Stimulated activated CD4-positive, alpha-beta T cell treated with anti-CD3 and anti-CD28 coated beads, Interleukin-2, amount 100 ng/mL, for 4 hours (primary cell): ENCODE results near the gene SAT2.
"Not testable (repeated sequence)": the region's sequence is repeated elsewhere in the genome, so short reads cannot be mapped to it uniquely, and the experiment has no call there.

Experiments used
- DNase-seq: peaks from one replicate; pipeline ENCODE4 v3.0.0-alpha.2; 2020; ENCODE audit warnings: low read depth

Gene SAT2

DNA sequence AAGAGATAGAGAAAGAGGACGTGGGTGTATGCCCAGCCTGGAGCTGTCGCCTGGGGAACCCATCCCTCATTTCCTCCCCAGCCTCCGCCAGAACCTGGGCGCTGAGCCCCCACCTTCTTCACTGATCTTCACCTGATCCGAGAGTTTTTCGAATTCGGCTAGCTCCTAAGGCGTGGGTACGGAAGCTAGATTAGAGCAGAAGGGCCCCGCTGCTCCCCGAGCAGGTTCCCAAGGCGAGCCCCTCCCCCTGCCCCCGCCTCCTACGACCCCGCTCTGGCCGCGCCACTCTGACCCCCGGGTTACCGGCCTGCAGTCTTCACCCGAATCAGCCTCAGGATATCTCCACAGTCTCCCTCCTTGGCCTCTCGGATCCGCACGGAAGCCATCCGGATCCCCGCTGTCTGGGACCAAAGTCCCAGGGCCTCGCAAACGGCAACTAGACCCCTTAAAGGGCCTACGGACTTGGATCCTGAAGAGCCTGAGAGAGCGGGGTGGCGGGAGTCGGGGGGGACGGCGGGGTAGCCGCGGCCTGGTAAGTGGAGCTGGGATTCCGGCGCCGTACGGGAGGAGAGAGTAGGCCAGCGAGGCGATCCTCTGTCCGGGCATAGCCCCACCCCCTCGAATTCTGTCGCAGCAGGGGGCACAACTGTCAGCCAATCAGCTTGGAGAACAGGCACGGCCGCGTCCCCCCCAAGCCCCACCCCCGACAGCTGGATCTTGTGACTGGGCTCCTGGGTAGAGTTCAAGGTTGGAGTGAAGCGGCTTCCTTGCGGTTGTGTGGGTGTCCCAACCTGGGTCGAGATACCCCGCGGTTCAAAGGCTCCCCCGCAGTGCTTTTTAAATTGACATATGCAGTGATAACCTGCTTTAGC, at the start of gene SAT2:
Gene SAT2, minus strand, starts transcription at position 572 of the 872 bp plus-strand sequence. Its CDS starts 186 bp downstream, at position 386.
- DNase-seq = peak; percentile 79

DNA sequence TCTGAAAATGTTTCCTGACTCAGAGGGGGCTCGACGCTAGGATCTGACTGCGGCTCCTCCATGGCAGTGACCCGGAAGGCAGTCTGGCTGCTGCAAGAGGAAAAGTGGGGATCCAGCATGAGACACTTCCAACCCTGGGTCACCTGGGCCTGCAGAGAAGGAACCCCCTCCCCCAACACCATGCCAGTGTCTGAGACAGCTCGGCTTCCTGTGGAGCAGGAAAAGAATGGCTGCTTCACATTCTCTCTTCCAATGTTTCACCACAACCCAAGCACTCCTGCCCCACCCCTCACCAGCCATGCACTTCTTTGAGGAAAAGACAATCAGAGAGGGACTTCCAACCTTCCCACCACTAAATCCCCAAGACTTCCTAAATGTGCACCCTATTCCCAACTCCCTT, 48.9 kb upstream of the SAT2 start:
- DNase-seq = no peak

DNA sequence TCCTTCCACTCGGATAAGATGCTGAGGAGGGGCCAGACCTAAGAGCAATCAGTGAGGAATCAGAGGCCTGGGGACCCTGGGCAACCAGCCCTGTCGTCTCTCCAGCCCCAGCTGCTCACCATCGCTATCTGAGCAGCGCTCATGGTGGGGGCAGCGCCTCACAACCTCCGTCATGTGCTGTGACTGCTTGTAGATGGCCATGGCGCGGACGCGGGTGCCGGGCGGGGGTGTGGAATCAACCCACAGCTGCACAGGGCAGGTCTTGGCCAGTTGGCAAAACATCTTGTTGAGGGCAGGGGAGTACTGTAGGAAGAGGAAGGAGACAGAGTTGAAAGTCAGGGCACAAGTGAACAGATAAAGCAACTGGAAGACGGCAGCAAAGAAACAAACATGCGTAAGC, 47.3 kb upstream of the SAT2 start:
- DNase-seq = no peak

DNA sequence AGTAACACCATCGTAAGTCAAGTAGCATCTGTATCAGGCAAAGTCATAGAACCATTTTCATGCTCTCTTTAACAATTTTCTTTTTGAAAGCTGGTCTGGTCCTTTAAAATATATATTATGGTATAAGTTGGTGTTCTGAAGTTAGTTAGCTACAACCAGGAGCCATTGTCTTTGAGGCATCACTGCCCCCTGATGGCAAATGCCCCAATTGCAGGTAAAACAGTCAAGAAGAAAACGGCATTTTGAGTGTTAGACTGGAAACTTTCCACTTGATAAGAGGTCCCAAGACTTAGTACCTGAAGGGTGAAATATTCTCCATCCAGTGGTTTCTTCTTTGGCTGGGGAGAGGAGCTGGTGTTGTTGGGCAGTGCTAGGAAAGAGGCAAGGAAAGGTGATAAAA, 45.6 kb upstream of the SAT2 start:
- DNase-seq = no peak

DNA sequence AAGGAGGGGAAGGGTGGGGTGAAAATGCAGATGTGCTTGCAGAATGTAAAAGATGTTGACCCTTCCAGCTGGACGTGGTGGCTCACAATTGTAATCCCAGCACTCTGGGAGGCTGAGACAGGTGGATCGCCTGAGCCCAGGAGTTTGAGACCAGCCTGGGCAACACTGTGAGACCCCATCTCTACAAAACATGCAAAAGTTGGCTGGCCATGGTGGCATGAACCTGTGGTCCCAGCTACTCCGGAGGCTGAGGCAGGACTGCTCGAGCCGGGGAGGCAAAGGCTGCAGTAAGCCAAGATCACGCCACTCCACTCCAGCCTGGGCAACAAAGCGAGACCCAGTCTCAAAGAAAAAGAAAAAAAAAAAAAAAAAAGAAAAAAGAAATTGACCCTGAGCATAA, 40.9 kb upstream of the SAT2 start:
- DNase-seq = no peak

DNA sequence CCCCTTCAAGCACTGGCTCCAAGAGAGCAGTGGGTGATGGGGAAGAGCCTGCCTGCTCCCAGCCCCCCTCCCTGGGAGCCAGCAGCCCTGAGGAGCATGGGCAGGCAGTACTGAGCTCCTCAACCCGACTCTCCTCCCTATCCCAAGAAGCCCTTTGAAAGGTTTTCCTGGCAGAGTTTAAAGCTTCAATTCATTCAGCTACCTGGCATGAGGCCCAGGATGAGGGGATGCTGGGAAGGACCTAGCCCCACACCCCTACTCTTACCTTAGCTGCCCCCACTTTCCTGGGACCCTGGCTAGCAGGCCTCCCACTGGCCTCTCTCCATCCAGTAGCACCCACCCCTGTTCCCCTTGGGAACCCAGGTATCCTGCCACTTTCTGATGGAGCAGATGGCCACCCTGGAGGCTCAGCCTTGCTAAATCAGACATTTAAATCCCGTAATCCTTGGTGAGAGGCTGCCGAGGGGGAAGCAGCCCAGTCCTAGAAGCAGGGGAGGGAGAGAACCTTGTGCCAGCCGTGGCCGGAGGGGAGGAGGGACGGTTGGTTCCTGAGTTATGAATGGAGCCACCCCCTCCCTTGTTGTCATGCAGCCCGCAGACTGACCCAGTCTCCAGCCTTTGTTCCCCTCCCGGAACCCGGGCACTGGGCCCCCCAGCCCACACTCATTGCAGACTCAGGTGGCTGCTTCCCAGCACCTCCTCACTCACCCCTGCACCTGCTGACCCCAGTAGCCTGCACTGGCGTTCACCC, 40.2 kb upstream of the SAT2 start:
- DNase-seq = no peak

DNA sequence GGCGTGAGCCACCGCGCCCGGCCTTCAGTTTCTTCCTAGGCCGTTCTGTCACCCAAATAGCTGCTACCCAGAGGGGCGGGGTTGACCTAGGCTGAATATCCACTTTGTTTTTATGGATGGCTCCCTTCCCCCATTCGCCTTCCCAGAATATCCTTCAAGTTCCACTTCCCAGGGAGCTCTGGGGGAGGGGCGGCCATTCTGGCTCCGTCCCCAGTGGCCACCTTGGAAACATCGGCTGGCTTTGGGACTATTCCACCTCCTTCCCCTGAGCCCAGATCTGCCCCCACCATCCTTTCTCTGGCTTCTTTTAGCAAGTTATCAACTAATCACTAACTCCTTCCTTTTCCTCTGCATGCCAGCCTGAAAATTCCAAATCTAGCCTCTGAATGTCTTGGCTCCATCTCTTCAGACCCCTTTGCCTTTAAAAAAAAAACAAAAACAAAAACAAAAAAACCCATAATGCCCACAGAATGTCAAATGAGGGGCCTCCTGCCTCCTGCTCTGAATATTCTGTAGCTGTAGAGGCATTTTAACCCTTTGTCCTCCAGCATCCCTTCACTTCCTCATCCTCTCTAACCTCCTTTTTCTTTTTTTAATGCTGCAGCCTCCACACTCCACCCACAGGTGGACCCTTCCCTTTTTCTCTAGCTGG, 29.5 kb upstream of the SAT2 start:
- no peak for DNase-seq

DNA sequence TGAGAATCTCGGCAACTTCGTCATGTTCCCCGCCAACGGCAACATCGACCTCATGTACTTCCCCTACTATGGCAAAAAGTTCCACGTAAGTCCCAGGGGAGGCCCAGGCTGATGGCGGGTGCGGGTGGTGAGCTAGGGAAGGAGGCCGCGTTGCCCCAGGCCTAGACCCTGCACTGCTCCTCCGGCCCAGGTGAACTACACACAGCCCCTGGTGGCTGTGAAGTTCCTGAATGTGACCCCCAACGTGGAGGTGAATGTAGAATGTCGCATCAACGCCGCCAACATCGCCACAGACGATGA, 27.9 kb upstream of the SAT2 start:
- DNase-seq = no peak

DNA sequence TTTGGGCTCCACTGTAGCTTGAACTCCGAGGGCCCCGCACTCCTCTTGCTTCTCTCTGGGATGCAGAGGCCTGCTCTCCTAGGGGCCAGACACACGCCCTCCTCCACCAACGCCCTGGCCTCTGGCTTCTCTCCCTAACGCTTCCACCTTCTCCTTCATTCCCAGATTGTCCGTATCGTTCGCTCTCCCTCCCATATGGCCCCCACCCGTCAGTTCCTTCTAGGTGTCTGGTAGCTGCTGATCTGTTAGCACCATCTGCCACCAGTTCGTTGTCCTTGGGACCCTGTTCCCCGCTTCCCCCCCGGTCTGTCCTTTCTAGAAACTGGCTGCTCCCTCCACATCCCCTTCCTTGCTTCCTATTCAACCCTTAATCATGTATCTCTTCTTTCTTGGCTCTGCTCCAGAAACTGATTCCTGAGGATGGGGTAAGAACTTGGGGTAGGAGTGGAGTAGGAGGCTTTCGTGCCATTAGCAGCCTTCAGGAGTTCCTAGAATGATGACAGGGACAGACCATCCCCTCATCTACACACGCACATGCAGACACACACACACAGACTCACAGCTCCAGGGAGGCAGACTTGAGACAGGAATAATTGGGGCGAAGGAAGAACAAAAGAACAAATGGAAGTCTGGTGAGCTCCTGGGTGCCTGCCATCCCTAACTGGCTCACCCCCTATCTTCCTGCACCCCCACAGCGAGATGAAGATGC, 27.4 kb upstream of the SAT2 start:
- no peak for DNase-seq

DNA sequence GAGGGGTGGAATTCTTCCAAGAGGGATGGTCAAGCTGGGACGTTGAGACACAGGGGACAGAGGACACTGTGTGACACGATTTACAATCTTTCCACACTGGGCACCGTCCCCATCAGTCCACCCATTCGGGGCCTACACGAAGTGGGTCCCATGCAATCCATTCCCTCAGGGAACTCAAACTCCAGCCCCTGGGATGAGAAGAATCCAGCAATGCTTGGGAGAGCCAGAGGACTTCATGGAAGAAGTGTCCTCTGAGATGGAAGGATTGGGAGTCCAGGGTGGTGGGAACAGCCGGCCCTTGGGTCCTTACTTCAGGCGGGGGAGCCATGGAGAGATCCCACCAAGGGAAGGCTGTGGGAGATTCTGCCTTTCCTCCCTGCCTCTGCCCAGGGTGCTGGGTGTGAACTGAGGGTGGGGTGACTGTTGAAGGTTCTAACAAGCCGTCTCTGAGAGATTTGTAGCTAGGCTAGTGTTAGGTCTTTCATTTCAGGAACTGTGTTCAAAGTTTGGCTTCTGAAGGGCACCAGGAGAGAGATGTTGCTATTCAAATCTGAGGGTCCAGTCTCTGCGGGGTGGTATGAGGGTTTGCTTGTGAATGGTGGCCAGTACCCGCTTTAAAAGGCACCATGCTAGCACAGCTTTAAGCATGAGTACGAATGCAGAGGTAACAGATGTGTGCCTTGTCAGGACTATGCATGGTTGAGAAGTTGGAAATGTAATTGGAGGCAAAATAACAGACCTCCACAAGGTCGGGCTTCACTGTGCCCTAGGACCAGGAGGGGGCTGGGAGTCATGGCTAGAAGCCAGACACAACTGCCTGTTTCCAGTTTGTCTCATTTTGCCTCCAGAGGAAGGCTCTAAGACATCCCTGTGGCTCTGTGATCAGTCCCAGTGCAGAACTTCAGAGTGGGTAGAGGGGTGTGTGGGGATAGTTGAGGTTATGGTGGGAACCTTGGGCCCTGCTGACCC, 25.1 kb upstream of the SAT2 start:
- DNase-seq = no peak

DNA sequence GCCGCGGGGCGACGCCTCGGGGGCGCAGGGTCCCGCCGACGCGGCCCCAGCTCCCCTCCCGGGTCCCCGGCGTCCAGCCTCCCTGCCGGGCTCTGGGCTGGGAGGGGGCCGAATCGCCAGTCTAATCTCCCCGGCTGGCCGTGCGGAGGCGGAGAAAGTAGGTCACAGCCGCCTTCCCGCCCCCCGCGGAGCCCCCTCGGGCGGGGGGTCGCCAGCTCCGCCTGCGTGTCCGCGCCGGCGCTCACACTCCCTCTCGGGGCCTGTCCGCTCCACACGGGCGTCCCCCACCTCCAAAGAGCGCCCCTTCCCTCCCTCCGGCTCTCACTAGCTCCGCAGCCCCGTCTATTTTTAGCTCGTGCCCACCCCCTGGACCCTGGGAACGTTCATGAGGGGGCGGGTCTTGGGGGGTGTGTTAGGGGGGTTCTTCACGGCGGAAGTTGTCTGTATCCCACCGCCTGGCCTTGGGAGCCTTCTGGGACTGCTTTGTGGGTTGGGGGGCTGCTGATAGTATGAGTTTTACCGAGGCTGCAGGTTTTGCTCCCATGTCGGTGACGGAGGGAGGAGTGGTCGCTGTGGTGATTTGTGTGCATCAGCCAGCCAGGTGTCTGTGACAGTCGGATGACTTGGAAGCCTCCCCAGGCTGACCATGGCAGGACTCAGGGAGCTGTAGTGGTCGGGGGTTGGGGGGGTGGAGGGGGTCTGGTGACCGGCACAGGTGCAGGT, 24.2 kb upstream of the SAT2 start:
- no peak for DNase-seq

DNA sequence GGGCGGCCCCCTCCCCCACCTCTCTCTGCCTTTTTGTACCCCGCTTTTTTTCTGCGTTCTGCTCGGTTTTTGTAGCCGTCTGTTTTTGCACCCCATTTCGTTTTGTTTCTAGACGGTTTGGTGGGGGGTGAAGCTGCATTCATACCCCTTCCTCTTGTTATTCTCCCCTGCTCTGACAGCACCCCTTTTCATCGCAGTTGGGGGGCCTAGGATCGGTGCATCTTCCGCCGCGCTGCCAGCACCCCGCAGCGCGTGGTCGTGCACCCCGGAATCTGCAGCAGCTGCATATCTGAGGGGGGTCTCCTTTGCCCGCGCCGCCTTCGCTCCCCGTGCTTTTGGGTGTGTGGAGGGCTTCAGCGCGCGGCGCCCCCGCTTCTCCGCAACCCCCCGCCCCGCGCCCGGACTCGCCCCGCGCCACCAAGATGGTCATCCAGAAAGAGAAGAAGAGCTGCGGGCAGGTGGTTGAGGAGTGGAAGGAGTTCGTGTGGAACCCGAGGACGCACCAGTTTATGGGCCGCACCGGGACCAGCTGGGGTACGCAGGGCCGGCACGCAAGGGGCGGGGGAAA, 23.6 kb upstream of the SAT2 start:
- no peak for DNase-seq

DNA sequence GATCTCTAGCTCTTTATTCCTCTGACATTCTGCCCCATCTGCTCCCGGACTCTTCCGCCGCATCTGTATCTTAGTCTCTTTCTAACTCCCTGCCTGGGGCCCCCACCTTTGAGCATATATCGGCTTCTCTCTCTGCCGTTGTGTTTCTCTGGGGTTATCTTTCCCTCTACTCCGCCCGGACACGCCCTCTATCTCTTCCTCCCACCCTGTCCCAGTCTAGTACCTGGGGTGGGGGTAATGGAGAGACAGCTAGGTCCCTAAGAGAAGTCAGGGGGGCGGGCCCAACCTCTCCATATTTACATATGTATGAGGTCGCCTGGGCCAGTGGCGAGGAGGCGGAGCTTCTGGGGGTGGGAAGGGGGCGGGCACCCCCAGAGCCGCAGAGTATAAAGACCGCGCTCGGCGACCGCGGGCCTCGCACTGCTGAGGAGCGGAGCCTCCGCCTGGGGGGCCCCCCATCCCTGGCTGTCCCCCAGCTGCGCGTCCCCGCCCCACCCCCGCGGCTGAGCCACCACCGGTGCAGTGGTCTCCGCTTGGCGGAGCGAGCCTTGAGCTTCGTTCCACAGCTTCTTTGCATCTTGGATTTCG, 23.0 kb upstream of the SAT2 start, which contains the start of gene ATP1B2:
Gene ATP1B2, plus strand, starts transcription at position 418 of the 588 bp plus-strand sequence. CDS start 593 bp downstream, outside the sequence.
- peak; percentile 66 for DNase-seq

DNA sequence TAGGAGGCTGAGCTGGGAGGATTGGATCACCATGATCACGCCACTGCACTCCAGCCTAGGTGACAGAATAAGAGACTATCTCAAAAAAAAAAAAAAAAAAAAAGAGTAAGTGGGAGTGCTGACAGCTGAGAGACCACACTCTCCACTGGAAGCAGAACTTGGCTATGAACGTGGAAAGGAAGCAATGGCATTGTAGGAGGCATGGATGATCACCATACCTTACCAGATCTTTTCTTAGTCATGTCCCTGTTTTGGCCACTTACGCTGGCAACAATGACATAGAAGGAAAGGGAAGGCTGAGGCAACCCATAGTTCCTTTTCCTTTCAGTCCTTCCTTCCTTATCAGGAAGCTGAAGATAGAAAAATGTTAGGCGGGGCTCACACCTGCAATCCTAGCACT, 19.4 kb upstream of the SAT2 start:
- no peak for DNase-seq

DNA sequence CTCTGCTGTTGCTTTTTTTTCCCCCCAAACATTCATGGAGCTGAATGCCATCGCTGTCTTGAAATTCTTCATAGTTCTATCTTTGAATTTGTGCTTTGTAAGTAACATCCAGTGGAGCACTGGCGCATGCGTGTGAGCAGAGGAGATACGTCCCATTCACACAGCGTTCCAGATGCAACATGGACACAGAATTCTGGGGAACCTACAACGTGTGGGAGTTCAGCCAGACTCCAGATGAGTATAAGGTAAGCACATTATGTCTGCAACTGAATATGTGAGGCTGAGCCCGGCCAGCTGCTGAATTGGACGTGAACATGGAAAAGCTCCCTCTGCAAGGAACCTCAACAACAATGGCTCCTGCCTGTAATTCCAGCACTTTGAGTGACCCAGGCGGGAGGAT, 18.8 kb upstream of the SAT2 start:
- no peak for DNase-seq

DNA sequence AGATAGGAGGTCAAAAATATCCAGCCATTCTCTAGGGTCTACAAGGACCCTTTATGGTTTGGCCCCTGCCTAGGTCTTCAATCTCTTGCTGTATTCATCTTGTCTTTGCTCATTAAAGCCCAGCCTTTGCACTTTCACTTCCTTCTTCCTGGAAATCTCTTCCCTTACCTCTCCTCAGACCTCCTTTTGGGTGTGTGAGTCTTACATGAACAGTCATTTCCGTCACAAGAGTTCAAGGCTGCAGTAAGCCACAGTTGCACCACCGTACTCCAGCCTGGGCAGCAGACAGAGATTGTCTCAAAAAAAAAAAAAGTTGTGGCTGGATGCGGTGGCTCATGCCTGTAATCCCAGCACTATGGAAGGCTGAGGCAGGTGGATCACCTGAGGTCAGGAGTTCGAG, 17.2 kb upstream of the SAT2 start:
- DNase-seq = no peak

DNA sequence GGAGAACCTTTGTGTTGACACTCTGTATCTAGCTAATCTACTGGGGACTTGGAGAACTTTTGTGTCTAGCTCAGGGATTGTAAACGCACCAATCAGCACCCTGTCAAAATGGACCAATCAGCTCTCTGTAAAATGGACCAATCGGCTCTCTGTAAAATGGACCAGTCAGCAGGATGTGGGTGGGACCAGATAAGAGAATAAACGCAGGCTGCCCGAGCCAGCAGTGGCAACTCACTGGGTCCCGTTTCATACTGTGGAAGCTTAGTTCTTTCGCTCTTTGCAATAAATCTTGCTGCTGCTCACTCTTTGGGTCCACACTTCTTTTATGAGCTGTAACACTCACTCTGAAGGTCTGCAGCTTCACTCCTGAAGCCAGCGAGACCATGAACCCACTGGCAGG, 14.0 kb upstream of the SAT2 start:
- not testable (repeated sequence) for DNase-seq

DNA sequence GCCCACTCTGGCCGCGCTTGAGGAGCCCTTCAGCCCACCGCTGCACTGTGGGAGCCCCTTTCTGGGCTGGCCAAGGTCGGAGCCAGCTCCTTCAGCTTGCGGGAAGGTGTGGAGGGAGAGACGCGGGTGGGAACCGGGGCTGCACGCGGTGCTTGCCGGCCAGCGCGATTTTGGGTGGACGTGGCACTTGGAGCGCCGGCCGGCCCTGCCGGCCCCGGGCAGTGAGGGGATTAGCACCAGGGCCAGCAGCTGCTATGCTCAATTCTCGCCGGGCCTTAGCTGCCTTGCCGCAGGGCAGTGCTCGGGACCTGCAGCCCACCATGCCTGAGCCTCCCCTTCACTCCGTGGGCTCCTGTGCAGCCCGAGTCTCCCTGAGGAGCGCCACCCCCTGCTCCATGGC, 13.2 kb upstream of the SAT2 start:
- DNase-seq = no peak

DNA sequence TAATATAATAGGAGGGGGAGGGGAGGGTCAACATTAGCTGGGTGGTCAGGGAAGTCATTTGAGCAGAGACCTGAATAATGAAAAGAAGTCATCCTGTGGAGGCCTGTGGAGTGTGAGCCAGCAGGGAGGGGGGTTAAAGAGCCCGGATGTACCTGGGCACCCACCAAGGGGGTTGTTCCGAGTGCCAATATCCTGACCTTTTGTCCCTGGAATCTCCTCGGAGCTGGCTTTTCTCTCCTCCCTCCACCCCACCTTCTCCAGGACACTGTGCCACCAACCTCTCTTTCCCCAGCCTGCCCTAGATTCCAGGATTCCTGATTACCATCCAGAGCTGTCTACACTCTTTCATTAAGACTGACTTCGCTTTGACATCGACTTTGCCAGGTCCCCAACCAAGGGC, 8.5 kb upstream of the SAT2 start:
- DNase-seq = no peak

DNA sequence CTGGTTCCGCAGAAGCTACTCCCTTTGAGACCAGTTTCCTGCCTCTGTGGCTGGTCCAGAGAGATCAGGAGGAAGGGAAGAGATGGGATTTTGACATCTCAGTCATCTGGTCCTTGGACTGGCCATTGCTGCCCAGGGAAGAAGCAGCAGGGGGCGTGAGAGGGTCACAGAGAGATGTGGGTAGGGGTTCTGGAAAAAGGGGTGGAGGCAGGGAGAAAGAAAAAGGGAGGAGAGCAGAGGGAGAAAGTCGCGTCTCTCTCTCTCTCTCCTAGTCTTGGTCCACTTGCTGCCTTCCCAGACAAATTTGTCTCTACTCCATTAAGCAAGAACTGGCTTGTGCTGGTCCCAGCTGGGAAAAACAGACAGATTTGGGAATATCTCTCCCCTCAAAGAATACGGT, 6.8 kb upstream of the SAT2 start:
- no peak for DNase-seq
